ENCODE results near the gene SOAT1.

DNA sequence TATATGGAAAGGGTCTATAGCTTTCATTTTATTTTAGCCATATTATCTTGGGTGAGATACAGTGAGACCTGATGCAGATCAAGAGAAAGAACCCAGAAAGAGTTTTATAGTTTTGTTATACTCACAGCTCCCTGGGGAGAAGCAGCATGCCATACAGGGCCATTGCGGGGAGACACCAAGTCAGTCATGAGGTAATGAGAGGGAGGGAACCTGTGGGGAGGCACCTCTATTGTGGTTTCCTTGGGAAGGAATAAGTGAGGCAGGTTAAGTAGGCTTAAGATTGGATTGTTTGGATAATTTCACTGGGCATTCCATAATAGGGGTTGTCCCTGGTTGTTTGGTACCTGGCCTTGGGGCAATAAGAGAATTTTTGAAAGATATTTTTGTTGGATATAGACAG, 91.9 kb downstream of the SOAT1 start:
- TF ChIP-seq, protein P1, sequence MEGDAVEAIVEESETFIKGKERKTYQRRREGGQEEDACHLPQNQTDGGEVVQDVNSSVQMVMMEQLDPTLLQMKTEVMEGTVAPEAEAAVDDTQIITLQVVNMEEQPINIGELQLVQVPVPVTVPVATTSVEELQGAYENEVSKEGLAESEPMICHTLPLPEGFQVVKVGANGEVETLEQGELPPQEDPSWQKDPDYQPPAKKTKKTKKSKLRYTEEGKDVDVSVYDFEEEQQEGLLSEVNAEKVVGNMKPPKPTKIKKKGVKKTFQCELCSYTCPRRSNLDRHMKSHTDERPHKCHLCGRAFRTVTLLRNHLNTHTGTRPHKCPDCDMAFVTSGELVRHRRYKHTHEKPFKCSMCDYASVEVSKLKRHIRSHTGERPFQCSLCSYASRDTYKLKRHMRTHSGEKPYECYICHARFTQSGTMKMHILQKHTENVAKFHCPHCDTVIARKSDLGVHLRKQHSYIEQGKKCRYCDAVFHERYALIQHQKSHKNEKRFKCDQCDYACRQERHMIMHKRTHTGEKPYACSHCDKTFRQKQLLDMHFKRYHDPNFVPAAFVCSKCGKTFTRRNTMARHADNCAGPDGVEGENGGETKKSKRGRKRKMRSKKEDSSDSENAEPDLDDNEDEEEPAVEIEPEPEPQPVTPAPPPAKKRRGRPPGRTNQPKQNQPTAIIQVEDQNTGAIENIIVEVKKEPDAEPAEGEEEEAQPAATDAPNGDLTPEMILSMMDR (IDR thresholded peaks at IDR 0.05; ENCODE audit: control extremely low read depth in 1 of 3, insufficient read depth in 1 of 3, low read depth in 1 of 3, low read length in 3 of 3) = no peak
- TF ChIP-seq EP300 (IDR thresholded peaks at IDR 0.05; ENCODE audit: borderline replicate concordance in 1 of 2, low read depth in 2 of 2, low read length in 2 of 2) (no peak), MAFK (IDR thresholded peaks at IDR 0.05; ENCODE audit: low read depth, low read length) (no peak), SIN3A (conservative IDR thresholded peaks at IDR 0.05 in 1 of 2, IDR thresholded peaks at IDR 0.05 in 1 of 2; ENCODE audit: low read depth in 1 of 2, low read length in 2 of 2) (no peak), EZH2 (IDR thresholded peaks at IDR 0.05; ENCODE audit: low read depth, low read length, severe bottlenecking) (no peak), USF2 (IDR thresholded peaks at IDR 0.05; ENCODE audit: low read length) (no peak), KDM1A (IDR thresholded peaks at IDR 0.05; ENCODE audit: borderline replicate concordance, low read length) (no peak), SIX5 (IDR thresholded peaks at IDR 0.05; ENCODE audit: low read depth, low read length) (no peak), ATF2 (IDR thresholded peaks at IDR 0.05; ENCODE audit: low read length) (no peak)
